Colon (tissue), 2 donors: Measurements from ENCODE around the gene EML1.

Experiments used
- FAIRE-seq: peaks from 2 replicates; lab custom pipeline; 2012; peaks lifted over from hg19 to GRCh38; lab: Jason Lieb, UNC
- donor health status: control.
- donor health status: control.

The EML1 gene

DNA sequence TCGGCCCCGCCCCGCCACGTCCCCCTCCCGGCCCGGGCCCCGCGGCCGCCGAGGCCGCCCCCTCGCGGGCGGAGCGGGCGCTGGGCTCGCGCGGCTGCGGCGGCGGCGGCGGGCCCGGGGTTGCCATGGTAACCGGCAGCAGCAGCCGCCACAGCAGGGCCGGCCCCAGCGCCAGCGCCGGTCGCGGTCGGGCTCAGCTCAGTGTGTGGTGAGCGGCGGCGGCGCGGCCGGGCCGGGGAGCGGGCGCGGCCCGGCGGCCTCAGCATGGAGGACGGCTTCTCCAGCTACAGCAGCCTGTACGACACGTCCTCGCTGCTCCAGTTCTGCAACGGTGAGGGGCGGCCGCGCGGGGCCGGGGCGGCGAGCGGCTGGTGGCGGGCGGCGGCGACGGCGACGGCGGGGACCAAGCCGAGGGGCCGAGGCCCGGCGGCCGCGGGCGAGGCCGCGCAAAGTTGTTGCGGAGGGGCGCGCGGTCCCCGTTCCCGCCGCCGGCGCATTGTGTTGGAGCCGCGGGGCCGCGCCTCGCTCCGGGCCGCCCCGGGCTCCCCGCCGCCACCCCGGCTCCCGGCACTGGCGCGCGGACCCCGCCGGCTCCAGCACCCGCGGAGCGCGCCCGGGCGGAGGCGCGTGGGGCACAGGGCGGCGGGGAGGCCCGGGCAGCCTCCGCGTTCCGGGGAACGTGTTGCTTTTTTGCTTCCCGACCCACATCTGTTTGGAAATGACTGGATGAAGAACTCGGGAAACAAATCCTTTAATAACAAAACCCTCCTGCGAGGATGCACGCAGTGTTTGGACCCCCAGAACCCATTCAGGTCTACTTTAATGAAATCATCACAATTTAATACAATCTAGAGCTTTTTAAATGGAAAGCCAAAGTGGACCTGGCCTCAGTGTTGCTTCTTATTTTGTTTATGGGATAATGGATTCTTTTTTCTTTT, at the start of gene EML1:
TSS of gene EML1 (plus strand) at position 201 of the 938 bp plus-strand sequence. CDS start at position 265, 64 bp downstream.
- no peak for FAIRE-seq

- no peak for FAIRE-seq
These were observed 48.9 kb upstream of the EML1 start for GRCh38 chr14:99744199-99744872.

DNA sequence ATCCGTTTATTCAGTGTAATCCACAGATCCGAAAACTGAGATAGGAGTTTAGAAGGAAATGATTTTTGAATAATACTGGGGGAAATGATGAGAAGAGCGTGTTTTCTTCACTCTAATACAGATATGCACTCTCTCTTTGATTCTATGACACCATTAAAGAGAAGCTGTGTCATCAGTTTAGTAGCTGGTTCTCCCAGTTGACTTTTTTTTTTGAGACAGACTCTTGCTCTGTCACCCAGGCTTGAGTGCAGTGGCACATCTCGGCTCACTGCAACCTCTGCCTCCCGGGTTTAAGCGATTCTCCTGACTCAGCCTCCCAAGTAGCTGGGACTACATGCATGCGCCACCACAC, 48.4 kb upstream of the EML1 start:
- FAIRE-seq: no peak

- FAIRE-seq: no peak
These were observed 47.8 kb upstream of the EML1 start for GRCh38 chr14:99745307-99745951.

- no peak for FAIRE-seq
These were observed 46.0 kb upstream of the EML1 start for GRCh38 chr14:99747167-99747566.

GRCh38 chr14:99747582-99748330, 45.5 kb upstream of the EML1 start:
- FAIRE-seq: no peak

DNA sequence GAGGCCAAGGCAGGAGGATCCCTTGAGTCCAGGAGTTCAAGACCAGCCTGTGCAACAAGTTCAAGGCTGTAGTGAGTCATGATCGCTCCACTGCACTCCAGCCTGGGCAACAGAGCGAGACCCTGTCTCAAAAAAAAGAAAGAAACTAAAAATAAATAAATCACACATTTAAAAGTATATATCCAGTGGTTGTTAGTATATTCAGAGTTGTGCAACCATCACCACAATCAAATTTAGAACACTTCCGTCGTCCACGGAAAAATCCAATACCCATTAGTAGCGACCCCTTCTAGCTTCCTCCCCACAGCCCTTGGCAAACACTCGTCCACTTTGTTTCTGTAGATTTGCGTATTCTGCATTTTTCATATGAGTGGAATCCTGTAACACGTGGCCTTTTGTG, 44.7 kb upstream of the EML1 start:
- FAIRE-seq: no peak

- no peak for FAIRE-seq
These were observed 44.1 kb upstream of the EML1 start for GRCh38 chr14:99749142-99749541.

DNA sequence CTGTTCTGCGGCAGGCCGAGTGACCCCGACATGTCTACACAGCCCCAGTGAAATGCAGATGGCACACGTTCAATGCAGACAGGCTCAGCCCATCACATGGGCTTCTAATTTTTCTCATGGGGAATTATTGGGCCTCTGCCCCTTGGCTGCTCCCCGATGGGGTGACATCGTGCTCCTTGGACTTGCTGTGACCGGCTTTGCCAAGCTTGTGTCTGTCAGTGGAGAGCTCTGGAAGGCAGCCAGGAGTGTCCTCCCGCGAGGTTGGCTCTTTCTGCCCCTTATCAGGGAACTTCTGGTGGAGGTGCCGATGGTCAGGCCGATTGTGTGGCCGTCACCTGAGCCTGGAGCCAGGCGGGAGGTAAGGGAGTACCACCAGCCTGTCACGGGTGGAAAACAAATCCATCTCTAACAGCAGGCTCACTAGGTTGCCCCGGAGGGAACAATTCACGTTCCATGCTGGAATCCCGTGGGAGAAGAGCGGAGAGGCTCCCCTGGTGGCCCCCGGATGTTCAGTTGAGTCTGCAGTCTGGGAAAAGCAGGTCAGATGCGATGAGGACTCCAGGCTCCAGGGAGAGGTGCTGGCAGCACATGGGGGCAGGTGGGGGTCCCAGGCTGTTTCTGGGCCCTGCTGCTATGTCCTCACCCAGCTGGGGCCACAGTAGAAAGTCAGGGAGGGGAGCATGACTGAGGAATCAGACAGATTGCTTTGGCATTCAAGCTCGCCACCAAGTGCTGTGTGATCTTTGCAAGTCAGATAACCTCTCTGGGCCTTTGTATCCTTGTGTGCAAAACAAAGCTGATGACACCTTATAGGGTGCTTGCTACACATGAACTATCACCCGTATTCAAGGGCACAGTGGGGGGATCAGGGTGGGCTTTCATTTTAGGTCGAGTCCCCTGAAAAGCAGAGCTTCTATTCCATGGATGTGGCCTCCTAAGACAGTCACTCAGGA, 43.2 kb upstream of the EML1 start:
- FAIRE-seq: no peak

- no peak for FAIRE-seq
These were observed 42.3 kb upstream of the EML1 start for GRCh38 chr14:99750746-99751450.

GRCh38 chr14:99751539-99752485, 41.4 kb upstream of the EML1 start:
- no peak for FAIRE-seq

- FAIRE-seq: no peak
These were observed 40.6 kb upstream of the EML1 start for GRCh38 chr14:99752486-99753121.

- no peak for FAIRE-seq
These were observed 39.7 kb upstream of the EML1 start for GRCh38 chr14:99753225-99754140.

DNA sequence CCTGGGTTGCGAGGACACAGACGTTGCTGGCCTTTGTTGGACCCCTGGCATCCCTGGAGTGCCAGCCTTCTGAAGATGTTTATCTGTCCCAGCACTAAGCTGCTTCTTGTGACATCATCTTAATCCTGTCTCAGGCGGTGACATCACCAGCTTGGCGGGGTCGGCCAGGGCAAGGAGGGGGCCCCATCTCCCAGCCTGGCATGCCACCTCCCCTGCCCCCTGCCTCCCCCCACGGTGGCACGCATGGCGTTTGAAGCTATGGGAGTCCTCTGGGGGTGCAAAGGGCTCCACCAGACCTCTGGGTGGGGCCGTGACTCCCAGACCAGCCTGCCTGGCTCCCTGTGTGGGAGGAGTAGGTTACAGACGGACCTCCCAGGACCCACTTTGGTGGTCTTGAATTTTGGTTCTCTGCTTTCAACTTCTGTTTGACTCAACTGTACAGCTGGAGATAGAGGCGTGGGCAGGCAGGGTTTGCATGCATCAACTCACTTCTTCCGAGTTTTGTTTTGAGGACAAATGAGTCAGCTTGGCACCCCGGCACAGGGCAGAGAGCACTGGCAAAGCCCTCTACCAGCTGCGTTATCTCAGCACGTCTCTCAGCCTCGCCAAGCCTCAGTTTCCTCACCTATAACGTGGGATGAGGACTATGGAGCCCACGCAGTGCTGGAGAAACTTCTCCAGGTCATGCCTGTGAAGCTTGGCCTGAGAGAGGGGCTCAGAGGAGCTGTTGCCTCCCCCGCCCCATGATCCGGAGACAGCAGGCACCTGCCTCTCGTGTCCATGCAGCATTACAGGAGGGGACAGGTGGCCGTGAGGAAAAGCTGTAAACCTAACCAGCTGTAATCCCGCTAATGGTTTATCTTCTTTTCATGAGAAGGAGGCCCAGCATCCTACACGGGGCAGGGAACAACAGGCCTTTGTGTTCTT, 38.8 kb upstream of the EML1 start:
- FAIRE-seq: no peak

GRCh38 chr14:99755068-99755405, 38.2 kb upstream of the EML1 start:
- no peak for FAIRE-seq
